Spleen (tissue), 7 donors: ENCODE measurements around the gene ABCA7.
A peak's percentile ranks its signal among the peaks of the same experiment; 100 is the strongest.

Source experiments
- CTCF ChIP-seq, 11 experiments: fragments of 200-600 bp in 7 of 11; fragments of 450-650 bp in 4 of 11; sonication (generic) in 4 of 11; IDR thresholded peaks in 8 of 11; conservative IDR thresholded peaks in 3 of 11; 1 replicate in 7 of 11; 2 replicates in 4 of 11; pipeline versions ENCODE4 v1.4.0 to v1.8.0; 2016 to 2021; ENCODE audit warnings: antibody characterized with exemption in 11 of 11, inconsistent platforms in 4 of 11, mild to moderate bottlenecking in 1 of 11
- POLR2A ChIP-seq, 3 donors: fragments of 450-650 bp; IDR thresholded peaks; one replicate each; pipeline ENCODE4 v1.5.1; 2017; ENCODE audit warnings: antibody characterized with exemption in 3 of 3, mild to moderate bottlenecking in 1 of 3
- POLR2AphosphoS5 ChIP-seq, 3 donors: sonication (generic); formaldehyde crosslinking; IDR thresholded peaks; one replicate each; pipeline ENCODE4 v1.5.1; 2017; ENCODE audit warnings: antibody characterized with exemption in 3 of 3
- donor health status: DM: no; HTN: no; CAD: no; lungs with moderate emphysema.
- donor health status: DM: no; HTN: no; CAD: no.
- donor health status: DM: no; HTN: no; CAD: no.

- no peak for TF ChIP-seq POLR2A (IDR thresholded peaks at IDR 0.05)
- no peak for TF ChIP-seq CTCF (IDR thresholded peaks at IDR 0.05 in 8 of 11, conservative IDR thresholded peaks at IDR 0.05 in 3 of 11)
- peak in 1 of 3 donors; percentile 30 for TF ChIP-seq POLR2AphosphoS5 (IDR thresholded peaks at IDR 0.05)
Observed at GRCh38 chr19:1093811-1094553, 54.1 kb downstream of the ABCA7 start.
